ENCODE measurements around the gene RESP18. TPM values are rescaled to one million over a fixed set of nuclear protein-coding genes. Genes with fewer than 3 reads are reported as not detected.

RESP18 gene
- total RNA-seq, 1 donor from 2014 or later: not detected

GRCh38 chr2:219293736-219294231 lies 38.8 kb downstream of the RESP18 start:
- no peak overlapping the region for H3K4me3 ChIP-seq (ENCODE audit: low read depth, low read length)
- DNase-seq (ENCODE audit: low read depth): no peak
- no peak for TF ChIP-seq CTCF (conservative IDR thresholded peaks at IDR 0.05; ENCODE audit: low read depth, low read length)

GRCh38 chr2:219292616-219293015 lies 39.9 kb downstream of the RESP18 start:
- no peak overlapping the region for H3K4me3 ChIP-seq (ENCODE audit: low read depth, low read length)
- TF ChIP-seq CTCF (conservative IDR thresholded peaks at IDR 0.05; ENCODE audit: low read depth, low read length): no peak
- DNase-seq (ENCODE audit: low read depth): no peak

- TF ChIP-seq CTCF (conservative IDR thresholded peaks at IDR 0.05; ENCODE audit: low read depth, low read length): no peak
- no peak for DNase-seq (ENCODE audit: low read depth)
- H3K4me3 ChIP-seq (ENCODE audit: low read depth, low read length): no peak overlapping the region
Measured at GRCh38 chr2:219291910-219292490, 40.5 kb downstream of the RESP18 start.

GRCh38 chr2:219291394-219291793 lies 41.1 kb downstream of the RESP18 start:
- H3K4me3 ChIP-seq (ENCODE audit: low read depth, low read length): no peak overlapping the region

GRCh38 chr2:219290381-219291171 lies 42.0 kb downstream of the RESP18 start:
- no peak for TF ChIP-seq CTCF (conservative IDR thresholded peaks at IDR 0.05; ENCODE audit: low read depth, low read length)
- no peak overlapping the region for H3K4me3 ChIP-seq (ENCODE audit: low read depth, low read length)
- no peak for DNase-seq (ENCODE audit: low read depth)

More at GRCh38 chr2:219291394-219291793, 41.1 kb downstream of the RESP18 start:
- DNase-seq (ENCODE audit: low read depth): no peak
- no peak for TF ChIP-seq CTCF (conservative IDR thresholded peaks at IDR 0.05; ENCODE audit: low read depth, low read length)

- H3K4me3 ChIP-seq (ENCODE audit: low read depth, low read length): no peak overlapping the region
- TF ChIP-seq CTCF (conservative IDR thresholded peaks at IDR 0.05; ENCODE audit: low read depth, low read length): no peak
- DNase-seq (ENCODE audit: low read depth): no peak
Measured at GRCh38 chr2:219289537-219290361, 42.8 kb downstream of the RESP18 start.

Data from epithelial cell of proximal tubule (primary cell).